SK-N-MC (cell line): ENCODE data around the gene HDAC4.

Experiments used
- DNase-seq: peaks from one replicate; pipeline ENCODE4 v3.0.0-alpha.2; 2011; ENCODE audit warnings: low read depth, low spot score
- H3K27ac ChIP-seq: fragments of 200-600 bp; sonication (generic); 2 replicates; pipeline ENCODE4 v1.5.1; 2016; ENCODE audit warnings: mixed run types
- H3K36me3 ChIP-seq: fragments of 200-600 bp; sonication (generic); 2 replicates; pipeline ENCODE4 v1.6.1; 2017; ENCODE audit warnings: antibody characterized with exemption, low read length, mixed read lengths; ENCODE audit not compliant: insufficient read depth
- H3K4me3 ChIP-seq: fragments of 200-600 bp; sonication (generic); 2 replicates; pipeline ENCODE4 v1.5.1; 2016
- H3K9ac ChIP-seq: fragments of 200-600 bp; sonication (generic); 2 replicates; pipeline ENCODE4 v1.8.0; 2017; ENCODE audit warnings: mixed run types, mixed read lengths; ENCODE audit not compliant: insufficient read length
- H3K9me3 ChIP-seq: fragments of 200-600 bp; sonication (generic); 2 replicates; pipeline ENCODE4 v1.6.1; 2017; ENCODE audit warnings: low read depth, mild to moderate bottlenecking, antibody characterized with exemption, low read length, moderate library complexity, mixed read lengths
- EZH2 ChIP-seq: fragments of 200-600 bp; sonication (generic); IDR thresholded peaks from one replicate; pipeline ENCODE4 v1.6.1; 2017; ENCODE audit warnings: antibody characterized with exemption
- FOXP2 ChIP-seq: optimal IDR thresholded peaks from 2 replicates; pipeline ENCODE3; 2011; ENCODE audit warnings: mild to moderate bottlenecking, moderate library complexity; ENCODE audit not compliant: insufficient read depth; ENCODE audit errors: extremely low read length, control extremely low read depth
- POLR2AphosphoS5 ChIP-seq: IDR thresholded peaks from 2 replicates; pipeline ENCODE4 v1.6.1; 2012; ENCODE audit warnings: mild to moderate bottlenecking, low read depth, low read length, borderline replicate concordance

HDAC4 gene

DNA sequence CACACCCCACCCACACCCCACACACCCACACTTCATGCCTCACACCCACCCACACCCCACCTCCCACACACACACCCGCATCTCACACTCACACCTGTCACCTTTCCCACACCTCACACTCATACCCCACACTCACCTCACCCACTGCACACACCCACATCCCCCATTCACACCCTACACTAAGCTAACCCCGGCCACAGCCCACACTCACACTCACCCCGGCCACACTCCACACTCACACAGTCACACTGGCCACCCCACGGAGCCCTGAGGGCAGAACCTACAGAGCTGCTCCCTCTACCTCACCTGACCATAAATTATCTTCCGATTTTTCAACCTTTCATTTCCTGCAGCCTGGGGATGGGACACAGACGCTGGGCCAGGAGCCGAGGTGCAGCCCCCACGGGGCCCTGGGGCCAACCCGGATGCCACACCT, 241.3 kb downstream of the HDAC4 start:
- Histone ChIP-seq H3K9ac (no peak overlapping the region), H3K27ac (no peak overlapping the region), H3K4me3 (no peak overlapping the region), H3K36me3 (peaks cover 2% of the 10 kb centered on the region; the same call in 1 of the 2 replicates), H3K9me3 (no peaks in the 10 kb centered on the region)
- TF ChIP-seq EZH2 = no peak
- no peak for TF ChIP-seq POLR2AphosphoS5
- no peak for DNase-seq

DNA sequence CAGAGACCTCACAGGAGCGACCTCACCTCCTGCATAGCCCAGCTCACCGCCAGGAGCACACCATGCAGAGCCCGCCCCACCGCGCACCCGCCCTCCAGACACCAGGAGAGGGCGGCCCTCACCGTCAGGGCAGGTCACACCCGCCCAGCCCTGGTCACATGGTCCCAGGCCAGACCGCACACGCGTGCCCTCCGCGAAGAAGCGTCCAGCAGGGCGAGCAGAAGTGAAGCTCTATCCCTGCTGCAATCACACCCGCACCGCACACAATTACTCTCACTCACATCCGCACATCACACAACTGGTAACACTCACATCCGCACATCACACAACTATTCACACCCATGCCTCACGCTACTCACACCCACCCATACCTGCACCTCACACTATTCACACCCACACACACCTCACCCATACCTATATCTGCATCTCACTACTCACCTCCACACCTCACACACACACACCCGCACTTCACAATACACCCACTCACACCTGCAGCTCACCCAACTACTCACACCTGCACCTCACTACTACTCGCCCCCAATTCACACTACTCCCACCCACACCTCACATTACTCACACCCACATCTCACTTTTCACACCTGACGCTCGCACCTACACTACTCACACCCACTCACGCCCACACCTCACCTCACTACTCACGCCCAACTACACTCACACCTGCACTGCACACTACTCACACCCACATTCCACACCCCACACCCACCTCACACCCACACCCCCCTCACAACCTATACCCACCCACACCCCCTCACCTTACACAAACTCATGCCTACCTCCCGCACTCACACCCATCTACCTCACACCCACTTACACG, 242.0 kb downstream of the HDAC4 start:
- Histone ChIP-seq H3K36me3 (peaks cover 2% of the 10 kb centered on the region; the same call in 1 of the 2 replicates), H3K27ac (no peak overlapping the region), H3K4me3 (no peak overlapping the region), H3K9ac (no peak overlapping the region), H3K9me3 (no peaks in the 10 kb centered on the region)
- no peak for DNase-seq
- TF ChIP-seq POLR2AphosphoS5 (no peak), EZH2 (no peak), FOXP2 (no peak)

DNA sequence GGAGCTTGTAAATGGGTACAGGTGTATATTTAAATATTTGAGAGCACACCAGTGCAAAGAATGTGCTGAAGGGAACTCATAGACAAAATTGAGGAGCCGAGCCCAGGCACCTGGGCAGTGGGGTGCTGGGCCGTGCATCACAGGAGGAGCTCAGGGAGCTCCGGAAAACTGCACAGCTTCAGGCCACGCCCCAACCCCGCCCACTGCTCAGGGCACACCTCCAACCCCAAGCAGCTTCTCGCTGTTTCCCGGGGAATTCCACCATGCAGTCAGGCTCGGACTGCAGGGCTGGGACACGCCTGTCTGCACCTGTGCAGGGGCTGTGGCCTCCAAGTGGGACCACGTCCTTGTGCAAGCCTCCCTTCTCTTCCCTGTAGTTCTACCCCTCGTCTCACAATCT, 243.0 kb downstream of the HDAC4 start:
- Histone ChIP-seq H3K9ac (no peak overlapping the region), H3K27ac (no peak overlapping the region), H3K36me3 (peaks cover 2% of the 10 kb centered on the region; the same call in 1 of the 2 replicates), H3K4me3 (no peak overlapping the region), H3K9me3 (no peaks in the 10 kb centered on the region)
- no peak for DNase-seq
- TF ChIP-seq FOXP2 = no peak
- TF ChIP-seq POLR2AphosphoS5 = no peak

DNA sequence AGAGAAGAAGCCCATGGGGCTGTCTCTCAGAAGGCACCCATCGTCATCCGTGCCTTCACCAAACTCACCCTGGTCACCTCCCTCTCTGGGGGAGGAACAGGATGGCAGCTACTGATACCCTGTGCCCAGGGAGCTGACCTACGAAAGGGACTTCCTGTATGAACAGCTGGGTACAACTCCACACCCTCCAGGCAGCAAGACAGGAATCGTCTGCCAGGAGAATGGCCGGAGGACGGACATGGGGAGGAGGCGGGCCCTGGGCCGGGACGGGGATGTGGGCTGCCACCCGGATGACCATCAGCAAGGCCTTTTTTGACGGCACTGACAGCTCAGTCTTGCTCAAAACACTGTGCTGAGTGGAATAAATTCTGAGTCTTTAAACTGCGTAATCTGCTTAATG, 243.6 kb downstream of the HDAC4 start:
- H3K9ac ChIP-seq = no peak overlapping the region

DNA sequence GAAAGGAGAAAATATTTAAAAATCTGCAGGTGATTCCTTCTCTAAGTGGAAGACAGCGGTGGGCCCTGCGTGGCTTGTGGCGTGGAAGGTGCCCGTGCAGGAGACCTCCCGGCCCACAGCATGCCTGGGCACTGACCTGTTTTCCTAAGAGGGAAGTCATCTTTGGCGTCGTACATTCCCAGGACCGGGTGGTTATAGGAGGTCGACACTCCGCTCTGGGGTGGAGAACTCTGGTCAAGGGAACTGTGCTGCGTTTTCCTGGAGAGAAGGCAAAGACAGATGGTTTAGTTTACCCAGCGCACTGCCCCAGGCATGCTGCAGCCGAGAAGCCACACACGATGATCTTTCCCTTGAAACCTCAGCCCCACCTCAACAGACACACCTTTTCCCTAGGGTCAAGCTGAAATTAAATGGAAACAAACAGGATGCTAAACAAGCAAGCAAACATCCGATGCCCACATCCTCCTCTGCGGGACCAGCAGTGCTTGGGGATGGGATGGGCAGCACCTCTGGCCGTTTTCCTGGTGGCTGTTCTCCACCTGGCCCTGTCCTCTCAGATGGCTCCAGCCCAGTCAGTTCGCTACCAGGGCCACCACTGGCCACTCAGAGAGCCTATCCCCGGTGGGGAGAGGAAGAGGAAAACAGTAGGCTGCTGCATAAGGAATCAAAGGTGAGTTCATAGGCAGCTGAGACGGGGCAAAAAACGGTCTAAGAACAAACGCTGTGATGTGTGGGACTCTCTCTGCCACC, 244.1 kb downstream of the HDAC4 start:
- Histone ChIP-seq H3K36me3 (peaks cover 2% of the 10 kb centered on the region; the same call in 1 of the 2 replicates), H3K9ac (no peak overlapping the region), H3K27ac (no peak overlapping the region), H3K4me3 (no peak overlapping the region), H3K9me3 (no peaks in the 10 kb centered on the region)
- TF ChIP-seq FOXP2 (no peak), POLR2AphosphoS5 (no peak), EZH2 (no peak)
- no peak for DNase-seq

More for the DNA sequence above, 243.6 kb downstream of the HDAC4 start:
- Histone ChIP-seq H3K9me3 (no peaks in the 10 kb centered on the region), H3K27ac (no peak overlapping the region), H3K36me3 (peaks cover 2% of the 10 kb centered on the region; the same call in 1 of the 2 replicates), H3K4me3 (no peak overlapping the region)
- no peak for DNase-seq
- TF ChIP-seq EZH2 (no peak), POLR2AphosphoS5 (no peak), FOXP2 (no peak)

- Histone ChIP-seq H3K9me3 (no peaks in the 10 kb centered on the region), H3K36me3 (peaks cover 2% of the 10 kb centered on the region; the same call in 1 of the 2 replicates), H3K4me3 (no peak overlapping the region), H3K27ac (no peak overlapping the region), H3K9ac (no peak overlapping the region)
- TF ChIP-seq POLR2AphosphoS5 (no peak), FOXP2 (no peak), EZH2 (no peak)
- DNase-seq = no peak
These were observed 244.9 kb downstream of the HDAC4 start for GRCh38 chr2:239155806-239156480.

- no peak overlapping the region for H3K9ac ChIP-seq
- TF ChIP-seq FOXP2 (no peak), EZH2 (no peak), POLR2AphosphoS5 (no peak)
- H3K9me3 ChIP-seq = no peaks in the 10 kb centered on the region
- H3K36me3 ChIP-seq = peaks cover 2% of the 10 kb centered on the region; the same call in 1 of the 2 replicates
- DNase-seq = no peak
- no peak overlapping the region for H3K4me3 ChIP-seq
- no peak overlapping the region for H3K27ac ChIP-seq
These were observed 245.6 kb downstream of the HDAC4 start for GRCh38 chr2:239154971-239155805.
